ENCODE data around the gene DBI. TPM values are rescaled to one million over a fixed set of nuclear protein-coding genes. Genes with fewer than 3 reads are reported as not detected.

The DBI gene
- total RNA-seq, 1 experiment from 2014 or later: 230 TPM

- no peak overlapping the region for H3K4me3 ChIP-seq (ENCODE audit: low read depth, low read length, poor library complexity, severe bottlenecking)
- DNase-seq (ENCODE audit: low spot score): no peak
- no peaks in the 10 kb centered on the region for H3K4me1 ChIP-seq (ENCODE audit: insufficient read depth, low read length, poor library complexity, severe bottlenecking)
- intact Hi-C loops (cut with micrococcal nuclease; ENCODE audit: unreplicated experiment): no loop called here
- TF ChIP-seq CTCF (conservative IDR thresholded peaks at IDR 0.05; ENCODE audit: low read depth, low read length) (no peak), EZH2 (IDR thresholded peaks at IDR 0.05; ENCODE audit: borderline replicate concordance, low read depth, low read length, poor library complexity, severe bottlenecking) (no peak)
- no TSS peak for BruUV-seq (replicated peaks)
- POLR2A ChIA-PET (ENCODE audit: low non-redundant PET): no interaction called here
- CTCF ChIA-PET: no interaction called here
- no peaks in the 10 kb centered on the region for H3K27me3 ChIP-seq (replicated peaks; ENCODE audit: insufficient read depth, low read depth, low read length, poor library complexity)
- H3K27ac ChIP-seq (ENCODE audit: low read depth, low read length, poor library complexity, severe bottlenecking): no peak overlapping the region
- H3K36me3 ChIP-seq (ENCODE audit: insufficient read depth, low read length, poor library complexity, severe bottlenecking): no peaks in the 10 kb centered on the region
- no peaks in the 10 kb centered on the region for H3K9me3 ChIP-seq (ENCODE audit: low read depth, low read length, poor library complexity, severe bottlenecking)
Measured at GRCh38 chr2:119333360-119333759, 33.4 kb upstream of the DBI start.

GRCh38 chr2:119333833-119334232 lies 32.9 kb upstream of the DBI start:
- no TSS peak for BruUV-seq (replicated peaks)
- intact Hi-C loops (cut with micrococcal nuclease; ENCODE audit: unreplicated experiment): no loop called here
- ChIA-PET CTCF (no interaction called here), POLR2A (ENCODE audit: low non-redundant PET) (no interaction called here)
- H3K27ac ChIP-seq (ENCODE audit: low read depth, low read length, poor library complexity, severe bottlenecking): no peak overlapping the region
- H3K4me1 ChIP-seq (ENCODE audit: insufficient read depth, low read length, poor library complexity, severe bottlenecking): no peaks in the 10 kb centered on the region
- TF ChIP-seq EZH2 (IDR thresholded peaks at IDR 0.05; ENCODE audit: borderline replicate concordance, low read depth, low read length, poor library complexity, severe bottlenecking) (no peak), CTCF (conservative IDR thresholded peaks at IDR 0.05; ENCODE audit: low read depth, low read length) (no peak)
- no peak for DNase-seq (ENCODE audit: low spot score)
- H3K27me3 ChIP-seq (replicated peaks; ENCODE audit: insufficient read depth, low read depth, low read length, poor library complexity): no peaks in the 10 kb centered on the region
- H3K4me3 ChIP-seq (ENCODE audit: low read depth, low read length, poor library complexity, severe bottlenecking): no peak overlapping the region
- H3K36me3 ChIP-seq (ENCODE audit: insufficient read depth, low read length, poor library complexity, severe bottlenecking): no peaks in the 10 kb centered on the region
- H3K9me3 ChIP-seq (ENCODE audit: low read depth, low read length, poor library complexity, severe bottlenecking): no peaks in the 10 kb centered on the region

- H3K27ac ChIP-seq (ENCODE audit: low read depth, low read length, poor library complexity, severe bottlenecking): no peak overlapping the region
- ChIA-PET POLR2A (ENCODE audit: low non-redundant PET) (no interaction called here), CTCF (interaction anchor here (1.1 kb wide), 1 partner anchor 72 kb away, joined by 4 read pairs; no protein-coding TSS in a partner anchor)
- BruUV-seq (replicated peaks): no TSS peak
- no peaks in the 10 kb centered on the region for H3K4me1 ChIP-seq (ENCODE audit: insufficient read depth, low read length, poor library complexity, severe bottlenecking)
- no peaks in the 10 kb centered on the region for H3K9me3 ChIP-seq (ENCODE audit: low read depth, low read length, poor library complexity, severe bottlenecking)
- no peaks in the 10 kb centered on the region for H3K36me3 ChIP-seq (ENCODE audit: insufficient read depth, low read length, poor library complexity, severe bottlenecking)
- TF ChIP-seq CTCF (conservative IDR thresholded peaks at IDR 0.05; ENCODE audit: low read depth, low read length): no peak
- TF ChIP-seq EZH2 (IDR thresholded peaks at IDR 0.05; ENCODE audit: borderline replicate concordance, low read depth, low read length, poor library complexity, severe bottlenecking): no peak
- DNase-seq (ENCODE audit: low spot score): no peak
- H3K4me3 ChIP-seq (ENCODE audit: low read depth, low read length, poor library complexity, severe bottlenecking): no peak overlapping the region
- intact Hi-C loops (cut with micrococcal nuclease; ENCODE audit: unreplicated experiment): no loop called here
- H3K27me3 ChIP-seq (replicated peaks; ENCODE audit: insufficient read depth, low read depth, low read length, poor library complexity): no peaks in the 10 kb centered on the region
Measured at GRCh38 chr2:119337749-119338148, 29.0 kb upstream of the DBI start.
